Fibroblast of lung (primary cell): ENCODE data around the gene SMARCE1.

Experiments used
- CTCF ChIP-seq, 2 donors: IDR thresholded peaks in 1 of 2; conservative IDR thresholded peaks in 1 of 2; 1 replicate in 1 of 2; 2 replicates in 1 of 2; pipeline ENCODE4 v1.5.1; 2011 to 2012; ENCODE audit warnings: low read length in 2 of 2, control low read depth in 1 of 2, inconsistent platforms in 1 of 2, low read depth in 1 of 2, mild to moderate bottlenecking in 1 of 2
- EZH2 ChIP-seq: IDR thresholded peaks from 2 replicates; pipeline ENCODE4 v1.5.1; 2012; ENCODE audit warnings: low read length, control low read depth, mild to moderate bottlenecking; ENCODE audit errors: missing control alignments

- TF ChIP-seq CTCF (conservative IDR thresholded peaks at IDR 0.05 in 1 of 2, IDR thresholded peaks at IDR 0.05 in 1 of 2; ENCODE audit: low read depth in 1 of 2, low read length in 2 of 2) (no peak), EZH2 (no peak)
Measured at GRCh38 chr17:40672654-40673053, 25.0 kb upstream of the SMARCE1 start.
